ENCODE results near the gene LRP1B.

- no peak for TF ChIP-seq CTCF (conservative IDR thresholded peaks at IDR 0.05; ENCODE audit: low read length)
- no peak for TF ChIP-seq EZH2phosphoT487 (IDR thresholded peaks at IDR 0.05; ENCODE audit: borderline replicate concordance)
These were observed 489.4 kb downstream of the LRP1B start for GRCh38 chr2:141641462-141641861.
